NCI-H2196 treated with DMSO at 0.1 percent for 48 hours (cell line): ENCODE results near the gene REV3L.
"Not testable (repeated sequence)": the region's sequence is repeated elsewhere in the genome, so short reads cannot be mapped to it uniquely, and the experiment has no call there.

ENCODE experiments used
- DNase-seq: peaks from one replicate; lab custom pipeline; 2025; ENCODE audit not compliant: unreplicated experiment; lab: John Stamatoyannopoulos, UW

The REV3L gene

GRCh38 chr6:111499269-111499793 lies 16.3 kb upstream of the REV3L start:
- DNase-seq, result no peak

GRCh38 chr6:111494951-111495635 lies 12.1 kb upstream of the REV3L start:
- DNase-seq, result no peak

- DNase-seq, result no peak
These were observed 9.5 kb upstream of the REV3L start for GRCh38 chr6:111492499-111492898.

GRCh38 chr6:111490067-111490466 lies 7.0 kb upstream of the REV3L start:
- no peak for DNase-seq

GRCh38 chr6:111487661-111488060 lies 4.6 kb upstream of the REV3L start:
- DNase-seq, result no peak

- no peak for DNase-seq
These were observed 3.9 kb upstream of the REV3L start for GRCh38 chr6:111486921-111487320.

GRCh38 chr6:111486475-111486874 lies 3.5 kb upstream of the REV3L start:
- no peak for DNase-seq

GRCh38 chr6:111485342-111485741 lies 2.3 kb upstream of the REV3L start:
- DNase-seq, result no peak

- no peak for DNase-seq
These were observed 1.6 kb upstream of the REV3L start for GRCh38 chr6:111484633-111484930.

GRCh38 chr6:111483736-111484632 lies 966 bp upstream of the REV3L start:
- peak; percentile 87 for DNase-seq

- no peak for DNase-seq
These were observed 645 bp downstream of the REV3L start for GRCh38 chr6:111482188-111482958.

- DNase-seq, result no peak
These were observed 1.2 kb downstream of the REV3L start for GRCh38 chr6:111481836-111482187.

GRCh38 chr6:111480988-111481822 lies 1.8 kb downstream of the REV3L start:
- DNase-seq, result no peak

GRCh38 chr6:111478749-111479148 lies 4.3 kb downstream of the REV3L start:
- no peak for DNase-seq

GRCh38 chr6:111478064-111478476 lies 4.9 kb downstream of the REV3L start:
- no peak for DNase-seq

- DNase-seq, result no peak
These were observed 5.5 kb downstream of the REV3L start for GRCh38 chr6:111477481-111477938.

- not testable (repeated sequence) for DNase-seq
These were observed 7.0 kb downstream of the REV3L start for GRCh38 chr6:111476061-111476460.

- no peak for DNase-seq
These were observed 8.2 kb downstream of the REV3L start for GRCh38 chr6:111474771-111475170.

- DNase-seq, result no peak
These were observed 8.9 kb downstream of the REV3L start for GRCh38 chr6:111474106-111474505.

GRCh38 chr6:111472933-111473435 lies 10.0 kb downstream of the REV3L start:
- DNase-seq, result no peak
